Stimulated activated CD4-positive, alpha-beta T cell treated with anti-CD3 and anti-CD28 coated beads, TNF-alpha, amount 100 ng/mL, for 4 hours (primary cell): ENCODE results near the gene RAB1A.

Source experiments
- DNase-seq, 3 experiments: peaks; one replicate each; pipeline ENCODE4 v3.0.0-alpha.2; 2020; ENCODE audit warnings: low read depth in 3 of 3

The RAB1A gene

DNA sequence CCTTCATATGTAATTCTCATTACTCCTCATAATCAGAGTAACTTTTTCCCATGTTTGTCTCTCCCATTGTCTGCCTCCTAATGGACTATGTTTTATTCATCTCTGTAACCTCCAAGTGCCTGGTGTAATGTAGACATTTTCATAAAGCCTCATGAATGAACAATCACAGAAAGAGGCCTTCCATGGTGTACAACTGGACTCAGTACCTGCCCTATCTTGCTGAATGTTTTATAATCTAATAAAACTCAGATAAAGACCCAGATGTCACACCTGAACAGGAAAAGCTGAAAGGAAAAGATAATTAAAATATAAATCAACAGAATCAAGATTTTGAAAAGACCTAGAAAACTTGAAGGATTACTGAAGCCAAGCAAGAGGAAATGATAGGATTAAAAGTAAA lies 36.7 kb downstream of the RAB1A start:
- no peak for DNase-seq

DNA sequence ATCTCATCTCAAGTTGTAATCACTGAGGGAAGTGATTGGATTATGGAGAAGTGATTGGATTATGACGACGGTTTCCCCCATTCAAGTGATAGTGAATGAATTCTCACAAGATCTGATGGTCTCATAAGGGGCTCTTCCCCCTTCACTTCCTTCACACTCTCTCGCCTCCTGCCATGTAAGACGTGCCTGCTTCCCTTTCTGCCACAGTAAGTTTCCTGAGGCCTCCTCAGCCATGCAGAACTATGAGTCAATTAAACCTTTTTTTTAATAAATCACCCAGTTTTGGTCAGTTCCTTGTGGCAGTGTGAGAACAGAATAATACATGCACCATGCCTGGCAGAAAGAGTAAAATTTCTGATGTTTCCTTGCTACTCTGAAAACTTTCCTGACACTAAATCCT lies 37.1 kb downstream of the RAB1A start:
- DNase-seq, result no peak

GRCh38 chr2:65085148-65085547 lies 44.8 kb downstream of the RAB1A start:
- no peak for DNase-seq

- DNase-seq, result no peak
These were observed 48.6 kb downstream of the RAB1A start for GRCh38 chr2:65081232-65081685.

- DNase-seq, result no peak
These were observed 50.9 kb downstream of the RAB1A start for GRCh38 chr2:65079017-65079416.

DNA sequence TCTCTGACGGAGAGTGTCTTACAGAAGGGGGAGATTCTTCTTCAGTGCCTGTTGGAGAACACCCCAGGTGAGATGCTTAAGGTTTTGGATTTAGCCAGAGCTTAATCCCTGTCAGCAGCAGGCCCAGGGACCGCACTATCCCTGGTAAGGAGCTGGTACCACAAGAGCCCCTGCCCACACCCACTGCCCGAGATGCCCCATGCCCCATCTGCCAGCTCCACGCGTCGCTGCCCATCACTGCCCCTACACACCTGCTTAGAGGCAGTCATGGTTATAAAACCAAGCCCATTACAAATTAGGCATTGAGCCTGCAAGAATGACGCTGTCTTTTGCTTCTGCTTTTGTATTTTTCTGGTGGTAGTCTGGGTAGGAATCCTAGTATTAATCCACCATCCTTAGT lies 52.0 kb downstream of the RAB1A start:
- DNase-seq, result no peak

DNA sequence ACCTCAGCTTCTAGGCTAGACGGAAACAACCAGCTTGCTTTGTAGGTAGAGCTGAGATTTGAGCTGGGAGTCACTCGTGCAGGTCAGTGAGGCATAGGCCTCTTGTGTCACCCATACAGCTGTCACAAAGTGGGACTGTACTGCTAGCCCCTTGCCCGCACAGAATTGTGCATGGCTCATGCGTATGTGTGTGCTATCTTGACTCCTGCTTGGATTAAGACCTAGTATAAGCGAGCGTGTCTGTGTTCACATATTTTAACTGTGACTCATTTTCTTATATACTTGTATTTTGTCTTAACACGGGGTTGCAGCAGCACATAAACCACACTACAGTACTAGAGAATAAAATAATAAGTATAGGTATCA lies 53.6 kb downstream of the RAB1A start:
- no peak for DNase-seq

DNA sequence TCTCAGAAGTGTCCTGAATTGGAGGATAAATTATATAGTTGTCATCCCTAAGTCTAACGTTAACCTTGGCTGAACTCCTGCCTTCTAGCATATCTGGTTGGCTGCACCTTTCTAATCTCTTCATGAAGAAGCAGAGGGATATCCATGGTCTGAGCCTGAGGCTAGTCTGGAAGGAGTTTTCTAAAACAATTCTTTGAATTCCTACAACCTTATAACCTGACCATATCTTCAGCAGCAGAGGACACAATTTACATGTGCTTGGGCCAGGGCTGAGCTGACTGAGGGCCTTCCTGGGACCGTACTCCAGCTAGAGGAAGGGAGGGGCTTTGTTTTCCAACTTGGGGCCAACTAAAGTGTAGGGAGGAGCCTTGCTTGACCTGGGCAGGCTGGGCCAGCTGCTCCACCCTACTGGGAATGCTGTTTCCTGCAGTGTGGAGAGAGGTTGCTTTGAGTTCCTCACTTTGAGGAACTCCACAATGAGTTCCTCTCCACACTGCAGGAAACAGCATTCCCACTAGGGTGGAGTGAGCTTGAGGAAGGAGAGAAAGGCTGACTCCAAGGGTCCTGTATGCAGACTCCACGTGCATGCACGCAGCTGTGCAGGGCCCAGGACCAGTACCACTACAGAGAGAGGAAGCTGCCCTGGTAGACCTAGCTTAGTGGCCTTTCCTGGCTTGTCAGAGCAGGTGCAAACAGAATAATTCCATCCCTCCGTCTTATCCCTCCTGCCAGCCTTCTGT lies 54.1 kb downstream of the RAB1A start:
- no peak for DNase-seq

DNA sequence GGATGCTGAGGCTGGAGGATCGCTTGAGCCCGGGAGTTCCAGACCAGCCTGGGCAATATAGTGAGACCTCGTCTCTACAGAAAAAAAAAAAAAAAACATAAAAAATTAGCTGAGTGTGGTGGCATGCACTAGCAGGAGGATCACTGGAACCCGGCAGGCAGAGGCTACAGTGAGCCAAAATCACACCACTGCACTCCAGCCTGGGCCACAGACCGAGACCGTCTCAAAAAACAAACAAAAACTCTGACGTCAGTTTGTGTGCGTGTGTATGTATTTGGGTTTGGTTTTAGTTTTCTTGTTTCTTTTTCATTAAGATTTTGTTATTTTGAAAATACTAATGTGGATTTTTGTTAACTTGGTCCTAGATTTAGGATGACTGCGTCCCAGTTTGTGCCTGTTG lies 54.7 kb downstream of the RAB1A start:
- DNase-seq, result no peak

GRCh38 chr2:65073879-65074565 lies 55.9 kb downstream of the RAB1A start:
- DNase-seq, result no peak

DNA sequence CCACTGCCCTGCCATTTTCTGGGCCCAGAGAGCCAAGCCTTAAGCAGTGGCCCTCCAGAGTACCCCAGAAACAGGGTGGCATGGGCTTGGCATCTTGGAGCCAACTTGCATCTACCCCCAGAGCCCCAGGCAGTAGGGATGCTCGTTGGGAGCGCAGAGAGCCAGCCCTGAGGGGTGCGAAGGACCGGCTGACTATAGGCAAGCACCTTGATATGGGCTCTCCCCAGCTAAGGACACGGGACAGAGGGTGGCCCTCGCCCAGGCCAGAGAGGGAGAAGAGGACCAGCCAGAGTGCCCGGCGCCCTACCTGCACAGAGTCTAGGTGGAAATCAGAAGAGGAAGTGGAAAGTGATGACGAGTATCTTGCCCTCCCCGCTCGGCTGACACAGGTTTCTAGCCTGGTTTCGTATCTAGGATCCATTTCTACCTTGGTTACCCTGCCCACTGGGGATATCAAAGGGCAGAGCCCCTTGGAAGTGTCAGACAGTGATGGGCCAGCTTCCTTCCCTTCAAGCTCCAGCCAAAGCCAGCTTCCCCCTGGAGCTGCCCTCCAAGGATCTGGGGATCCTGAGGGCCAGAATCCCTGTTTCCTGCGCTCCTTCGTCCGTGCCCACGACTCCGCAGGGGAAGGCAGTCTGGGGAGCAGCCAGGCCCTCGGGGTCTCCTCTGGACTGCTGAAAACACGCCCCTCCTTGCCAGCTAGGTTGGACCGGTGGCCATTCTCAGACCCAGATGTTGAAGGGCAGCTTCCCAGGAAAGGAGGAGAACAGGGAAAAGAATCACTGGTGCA lies 57.5 kb downstream of the RAB1A start:
- no peak for DNase-seq

- no peak for DNase-seq
These were observed 58.3 kb downstream of the RAB1A start for GRCh38 chr2:65071499-65072180.

- DNase-seq, result no peak
These were observed 59.0 kb downstream of the RAB1A start for GRCh38 chr2:65070856-65071255.

DNA sequence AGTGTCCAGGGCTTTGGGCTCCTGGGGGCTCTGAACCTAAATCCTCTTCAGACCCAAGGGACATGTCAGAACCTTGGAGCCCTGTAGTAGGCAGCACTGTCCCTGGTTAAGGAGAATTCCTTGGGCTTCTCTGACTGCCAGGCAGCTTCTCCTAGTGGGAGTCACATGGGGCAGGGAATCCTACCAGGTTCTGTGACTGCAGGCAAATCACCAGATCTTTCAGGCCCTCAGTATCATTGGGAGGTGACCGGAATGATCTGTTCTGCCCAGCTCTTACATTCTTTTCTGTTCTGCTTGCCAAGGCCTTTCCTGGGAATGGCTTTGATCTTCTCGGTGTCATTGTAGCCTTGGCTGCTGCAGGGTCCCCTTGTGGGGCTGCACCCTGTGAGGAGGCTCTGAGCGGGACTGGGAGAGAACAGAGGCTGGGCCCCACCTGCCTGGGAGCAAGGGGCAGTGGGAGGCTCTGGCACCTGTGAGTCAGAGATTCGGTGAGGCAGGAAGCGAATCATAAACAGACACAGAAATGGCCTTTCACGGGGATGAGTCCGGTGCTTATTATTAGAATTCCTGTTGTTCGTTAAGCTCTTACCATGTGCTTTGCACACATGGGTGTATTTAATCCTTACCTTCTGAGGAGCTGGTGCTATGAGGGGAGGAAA lies 59.6 kb downstream of the RAB1A start:
- no peak for DNase-seq

DNA sequence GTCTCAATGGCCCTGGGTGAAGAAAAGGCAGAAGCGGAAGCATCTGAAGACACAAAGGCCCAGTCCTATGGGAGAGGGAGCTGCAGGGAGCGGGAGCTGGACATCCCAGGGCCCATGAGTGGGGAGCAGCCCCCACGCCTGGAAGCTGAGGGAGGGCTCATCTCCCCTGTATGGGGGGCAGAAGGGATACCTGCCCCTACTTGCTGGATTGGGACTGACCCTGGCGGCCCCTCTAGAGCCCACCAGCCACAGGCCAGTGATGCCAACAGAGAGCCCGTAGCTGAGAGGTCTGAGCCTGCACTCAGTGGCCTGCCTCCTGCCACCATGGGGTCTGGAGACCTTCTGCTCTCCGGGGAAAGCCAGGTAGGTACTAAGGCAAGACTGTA lies 60.5 kb downstream of the RAB1A start:
- no peak for DNase-seq

GRCh38 chr2:65067806-65068553 lies 61.9 kb downstream of the RAB1A start:
- DNase-seq, result no peak

GRCh38 chr2:65064728-65065552 lies 65.0 kb downstream of the RAB1A start:
- peak in 1 of 3 experiments; percentile 5 for DNase-seq

DNA sequence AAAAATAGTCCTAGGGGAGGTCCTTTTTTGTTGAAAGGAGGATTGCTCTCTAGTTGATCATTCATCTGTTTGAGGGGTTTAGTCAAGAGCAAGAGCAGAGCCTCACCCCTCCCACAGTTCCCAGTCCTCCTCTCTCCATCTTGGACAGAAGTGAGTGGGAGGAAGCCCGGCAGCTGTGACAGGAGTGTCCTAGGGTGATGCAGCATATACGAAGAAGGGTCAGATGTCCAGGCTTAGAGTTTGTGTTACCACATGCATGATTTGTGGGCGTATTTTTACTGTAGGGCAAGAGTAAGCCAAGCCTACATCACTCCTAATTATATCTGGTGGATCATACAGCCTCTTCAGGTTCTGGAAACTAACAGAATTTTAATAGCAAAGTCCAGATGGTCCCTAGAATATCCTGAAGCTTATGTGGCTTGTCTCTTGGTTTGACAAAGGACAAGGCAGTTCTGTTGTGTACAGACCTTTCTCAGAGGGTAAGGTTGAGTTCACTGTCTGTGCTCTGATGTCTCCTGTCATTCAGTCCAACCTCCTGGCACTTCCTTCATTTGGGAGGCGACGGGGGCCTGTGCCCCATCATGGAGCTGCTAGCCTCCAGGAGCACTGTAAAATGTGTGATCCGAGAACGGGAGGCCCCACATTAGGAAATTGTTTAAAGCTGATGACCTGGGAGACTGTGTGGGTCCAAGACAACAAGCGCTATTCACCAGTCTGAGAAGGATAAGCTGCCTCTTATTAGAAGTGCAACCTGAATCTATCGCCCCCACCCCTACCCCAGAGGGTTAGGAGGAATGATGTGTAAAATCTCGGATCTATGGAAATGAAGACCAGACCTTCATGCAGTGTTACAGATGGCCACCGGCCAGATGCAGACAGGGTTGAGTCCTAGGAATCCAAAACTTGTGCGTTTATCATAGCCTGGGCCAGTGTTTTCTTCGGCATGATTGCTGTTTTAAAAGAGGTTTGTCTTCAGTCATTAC lies 66.8 kb downstream of the RAB1A start:
- DNase-seq, result no peak

DNA sequence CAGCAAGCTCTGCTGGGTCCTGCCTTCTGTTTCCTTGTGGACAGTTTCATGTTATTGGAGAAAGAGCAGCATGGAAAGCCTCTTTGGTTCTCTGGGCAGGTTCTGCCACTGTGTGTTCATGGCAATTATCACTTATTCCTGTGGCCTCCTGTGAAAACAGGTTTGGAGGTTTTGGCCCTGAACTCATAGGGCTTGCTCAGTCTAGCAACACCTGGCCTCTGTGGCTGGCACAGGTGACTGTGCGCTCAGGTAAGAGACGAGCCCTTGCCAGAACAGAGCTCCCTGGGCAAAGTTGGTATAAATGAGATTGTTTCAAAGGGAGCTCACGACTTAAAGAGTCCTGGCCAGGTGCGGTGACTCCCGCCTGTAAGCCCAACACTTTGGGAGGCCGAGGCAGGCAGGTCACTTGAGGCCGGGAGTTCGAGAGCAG lies 68.0 kb downstream of the RAB1A start:
- DNase-seq, result no peak
